NCI-H2029 treated with DMSO at 0.1 percent for 48 hours (cell line): ENCODE results near the gene CABP2.
"Not testable (repeated sequence)": the region's sequence is repeated elsewhere in the genome, so short reads cannot be mapped to it uniquely, and the experiment has no call there.

Experiments used
- DNase-seq: peaks from one replicate; lab custom pipeline; 2025; lab: John Stamatoyannopoulos, UW

CABP2 gene

DNA sequence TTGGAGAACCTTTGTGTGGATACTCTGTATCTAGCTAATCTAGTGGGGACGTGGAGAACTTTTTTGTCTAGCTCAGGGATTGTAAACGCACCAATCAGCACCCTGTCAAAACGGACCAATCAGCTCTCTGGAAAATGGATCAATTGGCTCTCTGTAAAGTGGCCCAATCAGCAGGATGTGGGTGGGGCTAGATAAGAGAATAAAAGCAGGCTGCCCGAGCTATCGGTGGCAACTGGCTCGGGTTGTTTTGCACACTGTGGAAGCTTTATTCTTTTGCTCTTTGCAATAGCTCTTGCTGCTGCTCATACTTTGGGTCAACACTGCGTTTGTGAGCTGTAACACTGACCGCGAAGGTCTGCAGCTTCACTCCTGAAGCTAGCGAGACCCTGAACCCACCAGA lies 46.6 kb downstream of the CABP2 start:
- DNase-seq = not testable (repeated sequence)

DNA sequence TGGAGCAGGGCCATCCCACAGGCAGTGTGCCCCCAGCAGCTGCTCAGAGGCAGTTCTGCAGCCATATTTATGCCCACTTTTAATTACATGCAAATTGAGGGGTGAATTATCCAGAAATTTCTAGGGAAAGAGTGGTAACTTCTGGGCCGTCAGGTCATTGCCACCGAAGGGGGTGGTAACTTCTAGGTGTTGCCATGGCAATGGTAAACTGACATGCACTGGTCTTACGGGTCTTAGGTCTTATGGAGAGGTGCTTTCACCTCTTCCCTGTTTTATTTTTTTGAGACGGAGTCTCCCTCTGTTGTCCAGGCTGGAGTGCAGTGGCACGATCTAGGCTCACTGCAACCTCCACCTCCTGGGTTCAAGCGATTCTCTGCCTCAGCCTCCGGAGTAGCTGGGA lies 50.4 kb downstream of the CABP2 start:
- DNase-seq = no peak

DNA sequence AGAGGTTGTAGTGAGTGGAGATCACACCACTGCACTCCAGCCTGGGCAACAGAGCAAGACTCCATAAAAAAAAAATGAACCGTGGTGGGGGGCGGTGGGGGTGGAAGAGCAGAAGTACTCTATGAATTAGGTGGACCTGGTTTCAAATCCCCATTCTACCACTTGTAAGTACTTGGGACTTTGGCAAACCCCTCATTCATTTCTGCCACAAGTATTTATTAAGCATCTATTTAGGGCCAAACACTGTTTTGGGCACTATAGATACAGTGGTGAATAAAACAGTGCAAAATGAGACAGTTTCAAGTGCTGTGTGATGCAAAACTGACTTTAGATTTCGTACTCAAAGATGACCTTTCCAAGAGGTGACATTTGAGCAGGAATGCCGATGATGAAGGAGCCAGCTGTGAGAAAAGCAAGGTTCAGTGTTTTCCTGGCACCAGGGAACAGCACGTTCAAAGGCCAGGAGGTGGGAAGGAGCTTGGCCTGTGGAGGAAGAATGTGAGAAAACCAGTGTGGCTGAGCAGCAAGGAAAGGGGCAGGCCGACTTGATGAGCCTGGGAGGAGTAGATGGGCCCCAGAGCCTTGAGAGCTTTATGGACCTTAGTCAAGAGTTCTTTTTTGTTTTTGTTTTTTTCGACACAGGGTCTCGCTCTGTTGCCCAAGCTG lies 52.8 kb downstream of the CABP2 start:
- DNase-seq = no peak

DNA sequence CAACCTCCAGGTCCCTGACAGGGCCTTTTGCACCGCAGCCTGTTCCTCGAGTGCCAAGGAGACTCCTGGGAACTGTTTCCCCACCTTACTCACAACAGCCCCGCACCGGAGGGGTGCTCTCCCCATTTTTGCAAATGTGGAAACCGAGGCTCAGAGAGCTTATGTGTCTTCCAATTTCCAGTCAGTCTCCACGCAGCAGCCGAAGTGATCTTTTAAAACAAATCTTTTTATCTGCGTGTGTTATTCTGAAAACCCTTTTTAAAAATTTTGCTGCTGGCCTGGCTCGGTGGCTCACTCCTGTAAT lies 53.8 kb downstream of the CABP2 start:
- DNase-seq = no peak
